GM12878 (cell line): ENCODE results near the gene DNAAF2. TPM values are rescaled to one million over a fixed set of nuclear protein-coding genes. Genes with fewer than 3 reads are reported as not detected.
A peak's percentile ranks its signal among the peaks of the same experiment; 100 is the strongest.

Experiments used
- ATAC-seq: fragments of 200-7000 bp; cut with Tn5 transposase; 3 replicates; pipeline ENCODE4 v1.9.1; 2020; ENCODE audit warnings: mild to moderate bottlenecking, moderate library complexity
- BruUV-seq: library from RNA; stranded (reverse); fragments of 400-500 nt; replicated peaks from 2 replicates; lab custom pipeline; 2021; lab: Mats Ljungman, UMichigan
- CTCF ChIA-PET: fragments of 300-600 bp; sonication (Branson Sonifier 250); formaldehyde crosslinking; extraction: SDS; loops from one replicate; lab custom pipeline; 2021; ENCODE audit warnings: inconsistent platforms; lab: Yijun Ruan, JAX
- POLR2A ChIA-PET: fragments of 350-600 bp; formaldehyde crosslinking; extraction: SDS; loops from one replicate; lab custom pipeline; 2021; ENCODE audit warnings: inconsistent platforms; lab: Charles Lee
- RAD21 ChIA-PET: fragments of 300-600 bp; sonication (Branson Sonifier 250); formaldehyde crosslinking; loops from one replicate; lab custom pipeline; 2023; ENCODE audit warnings: antibody characterized with exemption; ENCODE audit not compliant: unreplicated experiment; lab: Charles Lee
- SMC1A ChIA-PET: fragments of 300-600 bp; sonication (Branson Sonifier 250); formaldehyde crosslinking; loops from one replicate; lab custom pipeline; 2023; ENCODE audit not compliant: unreplicated experiment, uncharacterized antibody; lab: Charles Lee
- DNase-seq: peaks from one replicate; pipeline ENCODE4 v3.0.0-alpha.2; 2011; ENCODE audit warnings: low read depth, low spot score
- FAIRE-seq: peaks from 3 replicates; lab custom pipeline; 2011; peaks lifted over from hg19 to GRCh38; lab: Jason Lieb, UNC
- H2AFZ ChIP-seq: 2 replicates; pipeline ENCODE4 v1.6.0; 2011; ENCODE audit warnings: low read depth, low read length, control low read depth; ENCODE audit not compliant: control insufficient read depth
- H3K27ac ChIP-seq: 2 replicates; pipeline ENCODE4 v1.5.1; 2011; ENCODE audit warnings: control low read depth; ENCODE audit not compliant: control insufficient read depth, insufficient read depth
- H3K27me3 ChIP-seq, 2 experiments: replicated peaks in 1 of 2; 2 replicates each; pipeline versions ENCODE4 v1.6.0 to v1.6.1; 2011; ENCODE audit warnings: low read length in 1 of 2; ENCODE audit not compliant: control insufficient read depth in 2 of 2, insufficient read depth in 2 of 2
- H3K36me3 ChIP-seq, 2 experiments: 2 replicates each; pipeline ENCODE4 v1.5.1; 2011; ENCODE audit warnings: low read length in 1 of 2; ENCODE audit not compliant: control insufficient read depth in 2 of 2, insufficient read depth in 2 of 2
- H3K4me1 ChIP-seq: 2 replicates; pipeline ENCODE4 v1.6.1; 2011; ENCODE audit warnings: mild to moderate bottlenecking, low read length, moderate library complexity, mixed read lengths; ENCODE audit not compliant: control insufficient read depth, insufficient read depth
- H3K4me2 ChIP-seq: 2 replicates; pipeline ENCODE4 v1.6.0; 2011; ENCODE audit warnings: control low read depth; ENCODE audit not compliant: control insufficient read depth, insufficient read depth
- H3K4me3 ChIP-seq: fragments of 200-600 bp; sonication (generic); 2 replicates; pipeline ENCODE4 v1.5.1; 2016
- H3K79me2 ChIP-seq: 2 replicates; pipeline ENCODE4 v1.6.0; 2011; ENCODE audit warnings: low read length; ENCODE audit not compliant: control insufficient read depth, insufficient read depth
- H3K9ac ChIP-seq: 2 replicates; pipeline ENCODE4 v1.8.0; 2011; ENCODE audit warnings: low read length, control low read depth, mixed read lengths; ENCODE audit not compliant: control insufficient read depth, insufficient read depth
- H3K9me3 ChIP-seq: replicated peaks from 3 replicates; pipeline ENCODE4 v1.5.1; 2011; ENCODE audit warnings: mild to moderate bottlenecking, low read length; ENCODE audit not compliant: control insufficient read depth, insufficient read depth
- H4K20me1 ChIP-seq: 2 replicates; pipeline ENCODE4 v1.6.0; 2011; ENCODE audit not compliant: control insufficient read depth, insufficient read depth
- BCL3 ChIP-seq: IDR thresholded peaks from 2 replicates; pipeline ENCODE4 v1.6.1; 2011; ENCODE audit warnings: borderline replicate concordance, low read depth, mild to moderate bottlenecking, moderate library complexity, low read length; ENCODE audit not compliant: insufficient read depth, poor library complexity, severe bottlenecking
- EGR1 ChIP-seq, 2 experiments: IDR thresholded peaks; 1 replicate in 1 of 2; 2 replicates in 1 of 2; pipeline ENCODE4 v1.6.1; 2011 to 2012; ENCODE audit warnings: low read depth in 2 of 2, low read length in 2 of 2, borderline replicate concordance in 1 of 2, mild to moderate bottlenecking in 1 of 2, moderate library complexity in 1 of 2
- ELK1 ChIP-seq: IDR thresholded peaks from 2 replicates; pipeline ENCODE4 v1.6.1; 2012; ENCODE audit warnings: low read depth, low read length, improper control_type of control experiment
- JUNB ChIP-seq: IDR thresholded peaks from 2 replicates; pipeline ENCODE4 v1.6.1; 2016; ENCODE audit warnings: antibody characterized with exemption, mild to moderate bottlenecking
- MEF2A ChIP-seq: IDR thresholded peaks from 2 replicates; pipeline ENCODE4 v1.6.1; 2011; ENCODE audit warnings: low read depth, mild to moderate bottlenecking, low read length, moderate library complexity; ENCODE audit not compliant: insufficient read depth
- MYC ChIP-seq: IDR thresholded peaks from 2 replicates; pipeline ENCODE4 v1.6.1; 2011; ENCODE audit warnings: mild to moderate bottlenecking, low read length, moderate library complexity, inconsistent platforms; ENCODE audit not compliant: insufficient read depth, insufficient replicate concordance, insufficient read length, severe bottlenecking
- NFIC ChIP-seq: IDR thresholded peaks from 2 replicates; pipeline ENCODE4 v1.6.1; 2012; ENCODE audit warnings: low read depth, mild to moderate bottlenecking, inconsistent platforms, low read length, moderate library complexity
- POLR2A ChIP-seq: IDR thresholded peaks from 2 replicates; pipeline ENCODE4 v1.6.1; 2011; ENCODE audit warnings: low read depth, mild to moderate bottlenecking, low read length
- POLR2AphosphoS2 ChIP-seq: IDR thresholded peaks from 2 replicates; pipeline ENCODE4 v1.6.1; 2011; ENCODE audit warnings: low read depth, mild to moderate bottlenecking, low read length, improper control_type of control experiment, moderate library complexity
- STAT1 ChIP-seq: fragments of 450-650 bp; conservative IDR thresholded peaks from 2 replicates; pipeline ENCODE4 v1.6.1; 2014; ENCODE audit warnings: antibody characterized with exemption, mild to moderate bottlenecking
- ZBED1 ChIP-seq: IDR thresholded peaks from 2 replicates; pipeline ENCODE4 v1.6.1; 2016; ENCODE audit warnings: borderline replicate concordance
- ZBTB33 ChIP-seq: fragments of 450-650 bp; IDR thresholded peaks from 2 replicates; pipeline ENCODE4 v1.6.1; 2017; ENCODE audit warnings: mild to moderate bottlenecking
- ZZZ3 ChIP-seq: IDR thresholded peaks from 2 replicates; pipeline ENCODE4 v1.6.1; 2011; ENCODE audit warnings: low read depth; ENCODE audit not compliant: control insufficient read depth, insufficient read length
- WGBS: methylation state at CpG from one replicate; pipeline ENCODE4 v1.1.6; 2016; ENCODE audit warnings: low lambda C conversion rate; ENCODE audit not compliant: insufficient replicate concordance, insufficient coverage; ENCODE audit errors: missing lambda C conversion rate; 5-methylcytosine and 5-hydroxymethylcytosine counted together
- in situ Hi-C: fragments of 300-500 bp; cut with MboI; formaldehyde crosslinking; loops from 9 replicates; pipeline ENCODE4 v1.14.3; 2018; ENCODE audit warnings: mixed read lengths
- intact Hi-C: fragments of 100-400 bp; cut with micrococcal nuclease; formaldehyde crosslinking; loops from one replicate; pipeline ENCODE4 v1.14.2; 2022; ENCODE audit not compliant: unreplicated experiment
- polyA plus RNA-seq, 11 experiments: library from polyadenylated mRNA; depleted of rRNA in 4 of 11; unstranded in 6 of 11; stranded (reverse) in 5 of 11; fragments of >200 nt; fragmentation: Nextera tagmentation in 4 of 11; fragmentation: Illumina TruSeq in 1 of 11; extraction: Ambion mirVana in 4 of 11; extraction: Trizol in 1 of 11; gene quantifications; 1 replicate in 1 of 11; 2 replicates in 10 of 11; pipeline versions ENCODE4 v1.2.1 to v1.2.3, GENCODE V29; 2011 to 2016; ENCODE audit warnings: inconsistent platforms in 2 of 11, missing spikeins in 2 of 11, low read depth in 1 of 11
- total RNA-seq, 4 experiments: library from RNA; depleted of rRNA in 3 of 4; stranded (reverse); fragments of >200 nt in 3 of 4; fragmentation: Illumina TruSeq in 1 of 4; extraction: Trizol in 1 of 4; gene quantifications; 2 replicates each; pipeline versions ENCODE4 v1.2.1 to v1.2.3, GENCODE V29; 2013 to 2021

The DNAAF2 gene
- total and polyA plus RNA-seq, 10 of the 15 experiments (the other 5 are each of a cell fraction or from before 2014, with no cell fraction given): 5.7 to 24.7 (median 10.8) TPM

- Histone ChIP-seq H3K9me3 (no peaks in the 10 kb centered on the region), H3K36me3 (peaks cover 1 to 2% of the 10 kb centered on the region in 2 experiments; a peak in 1 of 4 replicates), H3K79me2 (no peaks in the 10 kb centered on the region), H3K27me3 (no peaks in the 10 kb centered on the region), H4K20me1 (no peaks in the 10 kb centered on the region), H3K4me2 (no peak overlapping the region), H3K4me1 (no peaks in the 10 kb centered on the region), H3K27ac (no peak overlapping the region), H3K4me3 (no peak overlapping the region), H3K9ac (no peak overlapping the region), H2AFZ (no peak overlapping the region)
- intact Hi-C loops (no loop called here), in situ Hi-C loops (no loop called here)
- ATAC-seq: no peak
- no TSS peak for BruUV-seq
- no peak for TF ChIP-seq NFIC
- POLR2A ChIA-PET: no interaction called here
- FAIRE-seq: no peak
- RAD21 ChIA-PET: no interaction called here
- CTCF ChIA-PET: no interaction called here
- 89% methylated on average over 6 of the region's 6 CpGs for WGBS
- SMC1A ChIA-PET: no interaction called here
- no peak for DNase-seq
These were observed 18.5 kb upstream of the DNAAF2 start for GRCh38 chr14:49653508-49653907.

GRCh38 chr14:49642163-49642562 is 7.1 kb upstream of the DNAAF2 start:
- intact Hi-C loops (no loop called here), in situ Hi-C loops (no loop called here)
- ChIA-PET SMC1A (interaction anchor here (1.4 to 1.9 kb wide), 2 partner anchors 134 to 211 kb away, joined by 3 to 5 read pairs; partner anchors contain the start of gene NEMF), CTCF (interaction anchor here (0.8 kb wide), 1 partner anchor 73 kb away, joined by 3 read pairs; no protein-coding TSS in a partner anchor), POLR2A (interaction anchor here (0.6 kb wide), 1 partner anchor 45 kb away, joined by 3 read pairs; no protein-coding TSS in a partner anchor), RAD21 (interaction anchor here (1.4 kb wide), 1 partner anchor 125 kb away, joined by 4 read pairs; the partner anchor contains the start of gene KLHDC2)
- no peak; the same call in 1 of the 3 replicates for ATAC-seq
- Histone ChIP-seq H3K9ac (no peak overlapping the region), H3K79me2 (peaks cover 22% of the 10 kb centered on the region), H4K20me1 (no peaks in the 10 kb centered on the region), H3K27ac (no peak overlapping the region), H2AFZ (no peak overlapping the region; the same call in 1 of the 2 replicates), H3K4me1 (peaks cover 9% of the 10 kb centered on the region), H3K4me3 (no peak overlapping the region), H3K4me2 (peak overlapping the region; percentile 39), H3K36me3 (peaks cover 0 to 11% of the 10 kb centered on the region in 2 experiments; a peak in 1 of 4 replicates), H3K9me3 (no peaks in the 10 kb centered on the region), H3K27me3 (no peaks in the 10 kb centered on the region)
- no peak for DNase-seq
- FAIRE-seq: no peak
- no TSS peak for BruUV-seq
- TF ChIP-seq MEF2A (peak; percentile 68; the same call in 1 of the 2 replicates), EGR1 (IDR thresholded peaks at IDR 0.05; ENCODE audit: borderline replicate concordance in 1 of 2, low read depth in 2 of 2, low read length in 2 of 2) (no peak), ZBED1 (peak; percentile 33; the same call in 1 of the 2 replicates), ZZZ3 (no peak), ZBTB33 (no peak), NFIC (no peak), POLR2A (no peak), BCL3 (no peak), JUNB (no peak), ELK1 (no peak), MYC (no peak), POLR2AphosphoS2 (no peak), STAT1 (no peak)
